GM19240 (cell line): ENCODE data around the gene SPIRE2.
A peak's percentile ranks its signal among the peaks of the same experiment; 100 is the strongest.
"Not testable (repeated sequence)": the region's sequence is repeated elsewhere in the genome, so short reads cannot be mapped to it uniquely, and the experiment has no call there.

Source experiments
- DNase-seq: peaks from one replicate; pipeline ENCODE4 v3.0.0; 2011; ENCODE audit warnings: low spot score; ENCODE audit not compliant: insufficient read length

Gene SPIRE2

GRCh38 chr16:89862732-89863131, 34.5 kb downstream of the SPIRE2 start:
- no peak for DNase-seq

- peak; percentile 62 for DNase-seq
Observed at GRCh38 chr16:89863741-89864526, 35.7 kb downstream of the SPIRE2 start.

- DNase-seq, result no peak
Observed at GRCh38 chr16:89864527-89864820, 36.2 kb downstream of the SPIRE2 start.

- no peak for DNase-seq
Observed at GRCh38 chr16:89867918-89868317, 39.6 kb downstream of the SPIRE2 start.

GRCh38 chr16:89869911-89870310, 41.6 kb downstream of the SPIRE2 start:
- DNase-seq, result no peak

- DNase-seq, result no peak
Observed at GRCh38 chr16:89870440-89870839, 42.2 kb downstream of the SPIRE2 start.

GRCh38 chr16:89871895-89872294, 43.6 kb downstream of the SPIRE2 start:
- no peak for DNase-seq

GRCh38 chr16:89873109-89873971, 45.1 kb downstream of the SPIRE2 start, which contains the start of gene TCF25:
Gene TCF25 (plus strand): TSS chr16:89873592. CDS start chr16:89873668, 76 bp downstream.
- peak; percentile 48 for DNase-seq

- peak; percentile 75 for DNase-seq
Observed at GRCh38 chr16:89873972-89874689, 45.9 kb downstream of the SPIRE2 start.

- DNase-seq, result not testable (repeated sequence)
Observed at GRCh38 chr16:89879123-89879522, 50.8 kb downstream of the SPIRE2 start.

- no peak for DNase-seq
Observed at GRCh38 chr16:89880477-89881367, 52.4 kb downstream of the SPIRE2 start.

GRCh38 chr16:89881368-89881730, 53.1 kb downstream of the SPIRE2 start:
- DNase-seq, result no peak

GRCh38 chr16:89883346-89884040, 55.2 kb downstream of the SPIRE2 start:
- DNase-seq, result no peak

GRCh38 chr16:89884041-89884421, 55.8 kb downstream of the SPIRE2 start:
- no peak for DNase-seq

GRCh38 chr16:89887243-89887642, 59.0 kb downstream of the SPIRE2 start:
- DNase-seq, result no peak

GRCh38 chr16:89890200-89890599, 61.9 kb downstream of the SPIRE2 start:
- no peak for DNase-seq

- no peak for DNase-seq
Observed at GRCh38 chr16:89890886-89891657, 62.8 kb downstream of the SPIRE2 start.

- DNase-seq, result no peak
Observed at GRCh38 chr16:89892055-89892630, 63.9 kb downstream of the SPIRE2 start.

GRCh38 chr16:89892635-89893034, 64.4 kb downstream of the SPIRE2 start:
- DNase-seq, result no peak
